NK-92 (cell line): ENCODE measurements around the gene RNF10.
"Not testable (repeated sequence)": the region's sequence is repeated elsewhere in the genome, so short reads cannot be mapped to it uniquely, and the experiment has no call there.

Experiments
- DNase-seq: peaks from one replicate; lab custom pipeline; 2025; ENCODE audit not compliant: unreplicated experiment; lab: John Stamatoyannopoulos, UW

Gene RNF10

GRCh38 chr12:120574106-120574505 is 40.0 kb downstream of the RNF10 start:
- no peak for DNase-seq

GRCh38 chr12:120579179-120579578 is 45.0 kb downstream of the RNF10 start:
- DNase-seq, result no peak

- DNase-seq, result peak; percentile 52
Observed at GRCh38 chr12:120580787-120581723, 46.9 kb downstream of the RNF10 start, which contains the start of gene POP5. POP5 (minus strand) TSS chr12:120581402; CDS start chr12:120581362, 40 bp downstream.

- DNase-seq, result no peak
Observed at GRCh38 chr12:120581998-120582397, 47.8 kb downstream of the RNF10 start.

GRCh38 chr12:120583478-120584030 is 49.4 kb downstream of the RNF10 start:
- DNase-seq, result peak; percentile 26

- no peak for DNase-seq
Observed at GRCh38 chr12:120584343-120585149, 50.4 kb downstream of the RNF10 start.

- DNase-seq, result no peak
Observed at GRCh38 chr12:120586206-120586605, 52.0 kb downstream of the RNF10 start.

- DNase-seq, result no peak
Observed at GRCh38 chr12:120586860-120587259, 52.7 kb downstream of the RNF10 start.

- DNase-seq, result no peak
Observed at GRCh38 chr12:120588371-120588770, 54.2 kb downstream of the RNF10 start.

- DNase-seq, result no peak
Observed at GRCh38 chr12:120588948-120589930, 55.1 kb downstream of the RNF10 start.

- DNase-seq, result no peak
Observed at GRCh38 chr12:120590741-120591407, 56.7 kb downstream of the RNF10 start.

- no peak for DNase-seq
Observed at GRCh38 chr12:120592121-120593049, 58.2 kb downstream of the RNF10 start.

GRCh38 chr12:120596901-120597300 is 62.7 kb downstream of the RNF10 start:
- DNase-seq, result no peak

GRCh38 chr12:120597861-120598260 is 63.7 kb downstream of the RNF10 start:
- DNase-seq, result no peak

GRCh38 chr12:120598674-120599463 is 64.7 kb downstream of the RNF10 start:
- no peak for DNase-seq

GRCh38 chr12:120599672-120600552 is 65.8 kb downstream of the RNF10 start:
- DNase-seq, result no peak

- DNase-seq, result not testable (repeated sequence)
Observed at GRCh38 chr12:120602416-120602815, 68.3 kb downstream of the RNF10 start.
